DOHH2 (cell line): ENCODE measurements around the gene SMYD2.

Source experiments
- H3F3A ChIP-seq: fragments of 200-600 bp; sonication (generic), shearing (Covaris generic); 2 replicates; pipeline ENCODE4 v1.6.0; 2016; ENCODE audit warnings: antibody characterized with exemption, mild to moderate bottlenecking; ENCODE audit not compliant: control insufficient read depth, insufficient read depth
- H3K27ac ChIP-seq: fragments of 200-600 bp; sonication (generic); 2 replicates; pipeline ENCODE4 v1.5.1; 2014; ENCODE audit warnings: low read depth, mild to moderate bottlenecking, low read length, moderate library complexity
- H3K27me3 ChIP-seq: fragments of 200-600 bp; sonication (generic); 2 replicates; pipeline ENCODE4 v1.6.1; 2014; ENCODE audit warnings: mild to moderate bottlenecking, low read length, mixed read lengths; ENCODE audit not compliant: control insufficient read depth
- H3K36me3 ChIP-seq: fragments of 200-600 bp; sonication (generic); 2 replicates; pipeline ENCODE4 v1.6.1; 2014; ENCODE audit warnings: mild to moderate bottlenecking, low read length, moderate library complexity, mixed read lengths; ENCODE audit not compliant: control insufficient read depth
- H3K4me1 ChIP-seq: fragments of 200-600 bp; sonication (generic); 2 replicates; pipeline ENCODE4 v1.6.1; 2014; ENCODE audit warnings: mild to moderate bottlenecking, low read length, mixed read lengths; ENCODE audit not compliant: control insufficient read depth
- H3K4me2 ChIP-seq: fragments of 200-600 bp; sonication (generic); 2 replicates; pipeline ENCODE4 v1.6.0; 2014; ENCODE audit warnings: mild to moderate bottlenecking, low read length, moderate library complexity
- H3K4me3 ChIP-seq: fragments of 200-600 bp; sonication (generic); 2 replicates; pipeline ENCODE4 v1.5.1; 2014; ENCODE audit warnings: mild to moderate bottlenecking, low read length, mixed read lengths
- H3K79me2 ChIP-seq: fragments of 200-600 bp; sonication (generic); 2 replicates; pipeline ENCODE4 v1.6.1; 2014; ENCODE audit warnings: mild to moderate bottlenecking, low read length, mixed read lengths; ENCODE audit not compliant: control insufficient read depth
- H3K9me2 ChIP-seq: fragments of 200-600 bp; sonication (generic); replicated peaks from 2 replicates; pipeline ENCODE4 v1.6.1; 2014; ENCODE audit warnings: mild to moderate bottlenecking, low read length, mixed read lengths; ENCODE audit not compliant: control insufficient read depth
- H3K9me3 ChIP-seq: fragments of 200-600 bp; sonication (generic); 2 replicates; pipeline ENCODE4 v1.6.1; 2014; ENCODE audit warnings: antibody characterized with exemption, low read length, mixed read lengths; ENCODE audit not compliant: control insufficient read depth, insufficient read depth
- H4K20me1 ChIP-seq: fragments of 200-600 bp; sonication (generic); 2 replicates; pipeline ENCODE4 v1.6.0; 2014; ENCODE audit warnings: low read depth, mild to moderate bottlenecking, antibody characterized with exemption, low read length, moderate library complexity; ENCODE audit not compliant: control insufficient read depth, insufficient read depth
- EZH2phosphoT487 ChIP-seq: fragments of 200-600 bp; sonication (generic); IDR thresholded peaks from 2 replicates; pipeline ENCODE4 v1.6.1; 2017; ENCODE audit warnings: borderline replicate concordance, mild to moderate bottlenecking, antibody characterized with exemption, low read length, moderate library complexity, mixed read lengths
- TF ChIP-seq, protein P1 (sequence below): fragments of 200-600 bp; sonication (generic); IDR thresholded peaks from one replicate; pipeline ENCODE4 v1.5.1; 2014; ENCODE audit warnings: antibody characterized with exemption, mild to moderate bottlenecking, low read depth, low read length; ENCODE audit not compliant: poor library complexity, severe bottlenecking

SMYD2 gene

DNA sequence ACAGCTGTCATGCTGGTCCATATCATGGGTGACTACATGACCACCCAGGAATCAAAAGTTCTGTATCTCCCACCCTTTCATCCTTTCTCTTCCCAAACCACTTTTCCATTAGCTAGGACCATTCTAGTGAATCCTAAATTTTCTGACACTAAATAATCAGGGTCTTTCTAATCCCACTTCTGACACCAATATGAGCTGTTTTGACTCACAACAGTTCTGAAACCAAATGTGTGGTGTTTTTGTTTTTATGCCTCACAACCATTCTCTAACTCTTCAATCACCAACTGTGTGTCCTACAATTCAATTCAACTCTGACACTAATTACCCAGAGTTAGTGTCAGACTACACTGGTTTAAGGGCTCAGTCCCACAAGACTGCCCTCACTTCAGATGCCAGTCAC is 63.9 kb downstream of the SMYD2 start:
- Histone ChIP-seq H3K4me2 (no peak overlapping the region), H3F3A (no peaks in the 10 kb centered on the region), H3K4me1 (no peaks in the 10 kb centered on the region), H4K20me1 (no peaks in the 10 kb centered on the region), H3K79me2 (no peaks in the 10 kb centered on the region), H3K9me2 (no peaks in the 10 kb centered on the region), H3K4me3 (no peak overlapping the region), H3K27me3 (peaks cover 2% of the 10 kb centered on the region; the same call in 1 of the 2 replicates), H3K36me3 (no peaks in the 10 kb centered on the region), H3K9me3 (peaks cover 5% of the 10 kb centered on the region; the same call in 1 of the 2 replicates), H3K27ac (no peak overlapping the region)
- TF ChIP-seq, protein P1, sequence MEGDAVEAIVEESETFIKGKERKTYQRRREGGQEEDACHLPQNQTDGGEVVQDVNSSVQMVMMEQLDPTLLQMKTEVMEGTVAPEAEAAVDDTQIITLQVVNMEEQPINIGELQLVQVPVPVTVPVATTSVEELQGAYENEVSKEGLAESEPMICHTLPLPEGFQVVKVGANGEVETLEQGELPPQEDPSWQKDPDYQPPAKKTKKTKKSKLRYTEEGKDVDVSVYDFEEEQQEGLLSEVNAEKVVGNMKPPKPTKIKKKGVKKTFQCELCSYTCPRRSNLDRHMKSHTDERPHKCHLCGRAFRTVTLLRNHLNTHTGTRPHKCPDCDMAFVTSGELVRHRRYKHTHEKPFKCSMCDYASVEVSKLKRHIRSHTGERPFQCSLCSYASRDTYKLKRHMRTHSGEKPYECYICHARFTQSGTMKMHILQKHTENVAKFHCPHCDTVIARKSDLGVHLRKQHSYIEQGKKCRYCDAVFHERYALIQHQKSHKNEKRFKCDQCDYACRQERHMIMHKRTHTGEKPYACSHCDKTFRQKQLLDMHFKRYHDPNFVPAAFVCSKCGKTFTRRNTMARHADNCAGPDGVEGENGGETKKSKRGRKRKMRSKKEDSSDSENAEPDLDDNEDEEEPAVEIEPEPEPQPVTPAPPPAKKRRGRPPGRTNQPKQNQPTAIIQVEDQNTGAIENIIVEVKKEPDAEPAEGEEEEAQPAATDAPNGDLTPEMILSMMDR: no peak
- TF ChIP-seq EZH2phosphoT487: no peak

DNA sequence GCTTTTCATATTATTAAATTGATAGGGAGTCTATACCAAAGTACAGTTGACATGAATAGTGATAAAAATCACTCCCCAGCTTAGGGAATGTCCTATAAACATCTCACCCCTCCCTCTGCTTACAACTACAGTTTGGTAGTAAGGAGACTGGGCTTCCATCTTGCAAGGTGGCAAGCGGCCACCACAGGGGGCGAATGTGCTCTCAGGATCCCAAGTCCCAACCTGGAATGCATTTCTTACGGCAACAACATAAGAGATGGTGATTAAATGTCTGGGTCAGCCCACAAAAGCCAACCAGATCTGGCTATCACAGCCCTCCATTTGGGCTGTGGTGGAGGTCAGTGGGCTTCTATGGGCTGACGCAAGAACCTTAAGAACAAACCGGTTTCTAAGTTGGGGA is 68.0 kb downstream of the SMYD2 start:
- Histone ChIP-seq H3K9me2 (no peaks in the 10 kb centered on the region), H3F3A (no peaks in the 10 kb centered on the region), H3K4me3 (no peak overlapping the region), H3K27ac (no peak overlapping the region), H3K36me3 (no peaks in the 10 kb centered on the region), H3K27me3 (peaks cover 2% of the 10 kb centered on the region; the same call in 1 of the 2 replicates), H3K4me1 (no peaks in the 10 kb centered on the region), H3K9me3 (peaks cover 5% of the 10 kb centered on the region; the same call in 1 of the 2 replicates), H3K79me2 (no peaks in the 10 kb centered on the region), H4K20me1 (no peaks in the 10 kb centered on the region), H3K4me2 (no peak overlapping the region)
- TF ChIP-seq EZH2phosphoT487: no peak
- TF ChIP-seq, protein P1: no peak

DNA sequence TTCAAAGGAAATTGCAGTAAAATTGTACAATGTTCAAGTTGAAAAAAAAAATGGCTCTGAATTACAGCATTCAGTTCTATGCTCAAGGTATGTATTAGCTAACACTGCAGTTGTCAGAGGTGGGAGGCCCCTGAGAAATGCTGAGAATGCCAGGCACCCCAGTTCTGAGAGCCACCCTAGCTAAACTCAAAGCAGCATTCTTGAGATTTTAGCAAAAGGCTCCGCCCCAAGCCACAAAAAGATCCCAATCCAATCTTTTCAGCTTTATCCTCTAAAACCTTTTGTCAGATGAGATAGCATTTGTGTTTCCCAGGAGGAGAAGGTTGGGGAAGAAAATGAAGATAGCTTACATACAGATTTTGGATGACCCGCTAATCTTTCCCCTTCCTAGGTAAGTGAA is 68.8 kb downstream of the SMYD2 start:
- Histone ChIP-seq H3K4me1 (no peaks in the 10 kb centered on the region), H3K27me3 (peaks cover 2% of the 10 kb centered on the region; the same call in 1 of the 2 replicates), H3K4me3 (no peak overlapping the region), H3K27ac (no peak overlapping the region), H3K36me3 (no peaks in the 10 kb centered on the region), H3K9me3 (peaks cover 3% of the 10 kb centered on the region; the same call in 1 of the 2 replicates), H3K79me2 (no peaks in the 10 kb centered on the region), H4K20me1 (no peaks in the 10 kb centered on the region), H3F3A (no peaks in the 10 kb centered on the region), H3K9me2 (no peaks in the 10 kb centered on the region), H3K4me2 (no peak overlapping the region)
- TF ChIP-seq, protein P1: no peak
- TF ChIP-seq EZH2phosphoT487: no peak
